Activated naive CD4-positive, alpha-beta T cell treated with Interleukin-2 at 50 U/mL for 16 hours (primary cell): Measurements from ENCODE around the gene LYPD3.
A peak's percentile ranks its signal among the peaks of the same experiment; 100 is the strongest.
"Not testable (repeated sequence)": the region's sequence is repeated elsewhere in the genome, so short reads cannot be mapped to it uniquely, and the experiment has no call there.

Source experiments
- DNase-seq: peaks from one replicate; pipeline ENCODE4 v3.0.0-alpha.2; 2020

LYPD3 gene

GRCh38 chr19:43460362-43461016, 4.9 kb downstream of the LYPD3 start:
- no peak for DNase-seq

GRCh38 chr19:43457809-43458208, 7.6 kb downstream of the LYPD3 start:
- DNase-seq = no peak

GRCh38 chr19:43455321-43456113, 9.9 kb downstream of the LYPD3 start:
- DNase-seq = no peak

GRCh38 chr19:43454031-43454430, 11.4 kb downstream of the LYPD3 start:
- DNase-seq = no peak

DNA sequence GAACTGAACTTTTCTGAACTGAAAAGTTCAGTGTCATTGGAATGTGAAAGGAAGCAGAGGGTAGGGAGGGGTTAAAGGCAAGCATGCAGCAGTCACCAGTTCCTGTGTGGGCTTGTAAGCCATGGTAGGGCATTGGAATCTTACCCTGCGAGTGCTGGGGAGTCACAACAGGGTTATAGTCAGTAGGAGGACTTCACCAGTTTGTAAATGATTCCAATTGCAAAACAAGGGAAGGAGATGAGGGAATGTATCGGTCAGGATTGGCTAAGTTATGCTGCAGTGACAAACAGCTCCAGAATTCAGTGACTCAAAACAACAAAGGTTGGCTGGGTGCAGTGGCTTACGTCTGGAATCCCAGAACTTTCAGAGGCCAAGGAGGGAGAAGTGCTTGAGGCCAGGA, 12.8 kb downstream of the LYPD3 start:
- DNase-seq = no peak

DNA sequence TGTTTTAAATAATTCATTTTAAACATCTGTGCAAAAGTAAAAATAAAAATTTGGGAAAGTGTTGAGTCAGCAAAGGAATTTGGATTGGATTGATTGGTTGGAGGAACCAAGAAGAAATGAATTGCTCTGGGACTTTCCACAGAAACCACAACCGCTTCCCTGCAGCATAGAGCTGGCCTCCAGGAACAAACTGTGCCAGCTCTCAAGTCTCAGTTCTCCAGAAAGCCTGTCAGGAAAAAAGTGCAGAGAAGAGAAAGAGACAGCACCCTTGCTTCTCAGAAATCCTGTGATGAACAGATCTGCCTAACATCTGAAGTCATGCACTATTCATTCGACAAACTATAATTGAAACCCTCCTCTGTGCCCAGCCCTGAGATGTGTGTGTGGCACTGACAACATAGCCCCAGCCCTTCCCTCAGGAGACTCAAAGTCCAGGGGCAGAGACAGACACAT, 14.8 kb downstream of the LYPD3 start:
- DNase-seq = no peak

DNA sequence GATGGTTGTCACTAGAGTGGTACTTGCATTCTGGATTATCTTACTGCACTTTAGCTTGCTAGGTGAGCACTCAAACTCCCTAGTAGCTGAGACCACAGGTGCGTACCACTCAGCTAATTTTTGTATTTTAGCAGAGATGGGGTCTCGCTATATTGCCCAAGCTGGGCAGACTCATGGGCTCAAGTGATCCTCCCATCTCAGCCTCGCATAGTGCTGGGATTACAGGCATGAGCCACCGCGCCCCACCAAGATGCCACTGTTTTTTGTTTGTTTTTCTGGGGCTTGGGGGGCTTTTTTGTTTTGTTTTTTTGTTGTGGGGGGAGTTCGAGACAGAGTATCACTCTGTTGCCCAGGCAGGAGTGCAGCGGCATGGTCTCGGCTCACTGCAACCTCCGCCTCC, 17.8 kb downstream of the LYPD3 start:
- DNase-seq = no peak

GRCh38 chr19:43446746-43447489, 18.5 kb downstream of the LYPD3 start:
- peak; percentile 80 for DNase-seq

- no peak for DNase-seq
Observed at GRCh38 chr19:43445426-43445825, 20.0 kb downstream of the LYPD3 start.

DNA sequence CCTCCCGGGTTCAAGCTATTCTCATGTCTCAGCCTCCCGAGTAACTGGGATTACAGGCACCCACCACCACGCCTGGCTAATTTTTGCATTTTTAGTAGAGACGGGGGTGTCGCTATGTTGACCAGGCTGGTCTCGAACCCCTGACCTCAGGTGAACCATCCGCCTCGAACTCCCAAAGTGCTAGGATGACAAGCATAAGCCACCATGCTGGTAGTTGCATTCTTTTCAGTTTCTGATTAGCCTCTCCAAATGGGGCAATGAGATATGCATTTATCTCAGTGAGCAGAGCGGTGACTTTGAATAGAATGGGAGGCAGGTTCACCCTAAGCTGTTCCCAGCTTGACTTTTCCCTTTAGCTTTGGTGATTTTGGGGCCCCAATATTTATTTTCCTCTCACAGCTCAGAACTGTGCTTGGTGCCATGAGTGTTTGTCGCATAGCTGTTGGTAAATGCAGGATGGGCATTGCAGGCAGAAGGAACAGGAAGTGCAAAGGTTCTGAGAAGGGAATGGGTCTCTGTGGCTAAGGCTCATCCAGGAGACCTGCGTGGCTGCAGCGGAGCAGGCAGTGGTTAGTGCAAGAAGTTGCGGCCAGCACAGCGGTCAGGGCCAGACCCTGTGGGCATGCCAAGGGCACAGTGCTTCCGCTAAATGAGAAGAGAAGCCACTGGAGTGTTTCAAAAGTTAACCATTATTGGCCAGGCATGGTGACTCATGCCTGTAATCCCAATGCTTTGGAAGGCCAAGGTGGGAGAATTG, 20.7 kb downstream of the LYPD3 start:
- no peak for DNase-seq

GRCh38 chr19:43444091-43444490, 21.3 kb downstream of the LYPD3 start:
- not testable (repeated sequence) for DNase-seq

GRCh38 chr19:43441716-43442115, 23.7 kb downstream of the LYPD3 start:
- no peak for DNase-seq

DNA sequence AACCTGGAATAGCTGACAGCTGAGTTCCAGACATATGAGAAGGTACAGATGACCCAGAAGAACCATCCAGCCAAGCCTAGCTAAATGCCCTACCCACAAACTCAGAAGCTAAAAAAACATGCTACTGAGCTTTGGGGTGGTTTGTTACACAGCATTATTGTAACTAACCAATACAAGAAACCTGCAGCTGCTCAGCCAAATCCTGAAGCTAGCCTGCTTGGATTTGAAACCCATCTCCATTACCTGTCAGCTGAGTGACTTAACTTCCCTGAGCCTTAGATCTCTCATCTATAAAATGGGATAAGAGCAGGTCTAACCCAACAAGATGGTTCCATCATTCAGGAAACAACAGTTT, 25.7 kb downstream of the LYPD3 start:
- no peak for DNase-seq

DNA sequence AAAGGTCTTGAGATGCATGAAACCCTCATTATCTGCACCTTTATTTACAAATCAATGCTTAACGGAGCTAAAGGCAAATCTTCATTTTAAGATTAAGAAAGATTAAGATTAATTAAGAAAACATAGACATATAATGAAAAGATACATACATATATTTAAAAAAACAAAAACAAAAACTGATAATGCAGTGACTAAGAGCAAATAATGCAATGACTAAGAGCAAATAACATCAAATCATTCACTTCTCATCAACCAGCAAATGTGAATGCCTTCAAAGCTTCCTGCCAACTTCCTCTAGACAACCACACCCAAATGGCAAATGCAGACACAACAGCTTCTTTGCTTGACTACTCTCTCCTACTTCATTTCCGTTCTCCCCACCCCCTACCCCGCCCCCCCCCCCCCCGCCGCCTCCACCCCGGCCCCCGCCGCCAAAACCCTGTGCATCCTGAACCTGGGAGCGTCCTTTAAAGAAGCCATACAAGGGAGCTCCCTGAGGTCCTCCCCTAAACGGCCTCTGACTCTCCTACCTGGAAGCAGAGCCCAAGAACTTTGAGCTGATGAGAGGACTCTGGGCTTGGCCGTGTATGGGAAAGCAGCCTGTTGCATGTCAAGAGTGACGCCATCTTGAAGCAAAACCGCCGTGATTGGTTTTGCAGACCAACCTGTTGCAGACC, 26.2 kb downstream of the LYPD3 start:
- DNase-seq = peak; percentile 22

- DNase-seq = peak; percentile 11
Observed at GRCh38 chr19:43438291-43439031, 26.9 kb downstream of the LYPD3 start.

- no peak for DNase-seq
Observed at GRCh38 chr19:43437712-43438111, 27.7 kb downstream of the LYPD3 start.

DNA sequence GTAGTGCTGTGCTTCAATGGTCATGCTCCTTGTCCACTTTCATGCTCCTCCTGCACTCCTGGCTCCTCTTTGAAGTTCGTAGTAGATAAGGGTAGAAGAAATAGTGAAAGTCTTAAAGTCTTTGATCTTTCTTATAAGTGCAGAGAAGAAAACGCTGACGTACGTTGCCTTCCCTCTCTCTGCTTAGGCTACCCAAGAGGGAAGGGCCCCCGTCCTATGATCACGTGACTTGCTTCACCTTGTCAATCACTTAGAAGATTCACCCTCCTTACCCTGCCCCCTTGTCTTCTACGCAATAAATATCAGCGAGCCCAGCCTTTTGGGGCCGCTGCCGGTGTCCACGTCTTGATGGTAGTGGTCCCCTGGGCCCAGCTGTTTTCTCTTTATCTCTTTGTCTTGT, 28.1 kb downstream of the LYPD3 start:
- not testable (repeated sequence) for DNase-seq

GRCh38 chr19:43435775-43436174, 29.6 kb downstream of the LYPD3 start:
- no peak for DNase-seq

- DNase-seq = no peak
Observed at GRCh38 chr19:43433689-43434088, 31.7 kb downstream of the LYPD3 start.

DNA sequence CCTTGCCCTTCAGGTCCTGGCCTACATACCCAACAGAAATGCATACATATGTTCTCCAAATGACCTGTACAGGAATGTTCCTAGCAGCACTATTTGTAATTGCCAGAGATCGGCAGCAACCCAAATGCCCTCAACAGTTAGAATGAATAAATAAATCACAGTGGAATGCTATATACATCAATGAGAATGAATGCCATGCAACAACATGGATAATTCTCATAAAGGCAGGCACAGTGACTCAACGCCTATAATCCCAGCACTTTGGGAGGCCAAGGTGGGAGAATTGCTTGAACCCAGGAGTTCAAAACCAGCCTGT, 32.1 kb downstream of the LYPD3 start:
- DNase-seq = no peak

GRCh38 chr19:43430976-43431375, 34.4 kb downstream of the LYPD3 start:
- no peak for DNase-seq

DNA sequence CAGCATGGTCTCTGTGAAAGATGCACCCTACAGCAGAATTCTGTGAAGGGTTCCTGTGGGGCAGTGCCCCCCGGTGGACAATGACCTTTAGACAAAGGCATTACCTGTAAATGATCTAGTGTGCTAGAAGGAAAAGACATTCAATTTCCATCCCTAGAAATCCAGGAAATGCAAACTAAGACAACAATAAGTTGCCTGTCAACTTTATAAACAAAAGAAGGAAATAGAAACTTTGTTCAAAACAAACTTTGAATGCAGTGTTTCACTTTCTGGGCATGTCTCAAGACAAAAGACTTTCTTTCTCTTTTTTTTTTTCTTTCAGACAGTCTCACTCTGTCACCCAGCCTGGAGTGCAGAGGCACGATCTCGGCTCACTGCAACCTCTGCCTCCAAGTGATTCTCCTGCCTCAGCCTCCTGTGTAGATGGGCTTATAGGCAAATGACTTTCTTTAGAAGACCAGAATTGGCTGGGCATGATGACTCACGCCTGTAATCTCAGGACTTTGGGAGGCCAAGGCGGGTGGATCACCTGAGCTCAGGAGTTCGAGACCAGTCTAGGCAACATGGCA, 35.2 kb downstream of the LYPD3 start:
- DNase-seq = no peak
